Cardiac fibroblast (primary cell): ENCODE results near the gene CEP250.

ENCODE experiments used
- DNase-seq, 2 donors: peaks; one replicate each; pipeline versions ENCODE4 v3.0.0 to v3.0.0-alpha.2; 2010; ENCODE audit warnings: low read depth in 2 of 2
- H3K4me3 ChIP-seq, 2 donors: replicated peaks in 1 of 2; 1 replicate in 1 of 2; 2 replicates in 1 of 2; pipeline ENCODE4 v1.5.1; 2011; ENCODE audit warnings: low read depth in 2 of 2, low read length in 2 of 2, mild to moderate bottlenecking in 2 of 2, moderate library complexity in 1 of 2
- TF ChIP-seq, protein P1 (sequence below): IDR thresholded peaks from one replicate; pipeline ENCODE4 v1.5.1; 2011; ENCODE audit warnings: low read depth, mild to moderate bottlenecking, low read length, inconsistent platforms

Gene CEP250

DNA sequence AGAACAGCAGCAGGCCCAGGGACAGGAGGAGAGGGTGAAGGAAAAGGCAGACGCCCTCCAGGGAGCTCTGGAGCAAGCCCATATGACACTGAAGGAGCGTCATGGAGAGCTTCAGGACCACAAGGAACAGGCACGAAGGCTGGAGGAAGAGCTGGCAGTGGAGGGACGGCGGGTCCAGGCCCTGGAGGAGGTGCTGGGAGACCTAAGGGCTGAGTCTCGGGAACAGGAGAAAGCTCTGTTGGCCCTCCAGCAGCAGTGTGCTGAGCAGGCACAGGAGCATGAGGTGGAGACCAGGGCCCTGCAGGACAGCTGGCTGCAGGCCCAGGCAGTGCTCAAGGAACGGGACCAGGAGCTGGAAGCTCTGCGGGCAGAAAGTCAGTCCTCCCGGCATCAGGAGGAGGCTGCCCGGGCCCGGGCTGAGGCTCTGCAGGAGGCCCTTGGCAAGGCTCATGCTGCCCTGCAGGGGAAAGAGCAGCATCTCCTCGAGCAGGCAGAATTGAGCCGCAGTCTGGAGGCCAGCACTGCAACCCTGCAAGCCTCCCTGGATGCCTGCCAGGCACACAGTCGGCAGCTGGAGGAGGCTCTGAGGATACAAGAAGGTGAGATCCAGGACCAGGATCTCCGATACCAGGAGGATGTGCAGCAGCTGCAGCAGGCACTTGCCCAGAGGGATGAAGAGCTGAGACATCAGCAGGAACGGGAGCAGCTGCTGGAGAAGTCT is 48.6 kb downstream of the CEP250 start:
- H3K4me3 ChIP-seq, result no peak overlapping the region
- TF ChIP-seq, protein P1, sequence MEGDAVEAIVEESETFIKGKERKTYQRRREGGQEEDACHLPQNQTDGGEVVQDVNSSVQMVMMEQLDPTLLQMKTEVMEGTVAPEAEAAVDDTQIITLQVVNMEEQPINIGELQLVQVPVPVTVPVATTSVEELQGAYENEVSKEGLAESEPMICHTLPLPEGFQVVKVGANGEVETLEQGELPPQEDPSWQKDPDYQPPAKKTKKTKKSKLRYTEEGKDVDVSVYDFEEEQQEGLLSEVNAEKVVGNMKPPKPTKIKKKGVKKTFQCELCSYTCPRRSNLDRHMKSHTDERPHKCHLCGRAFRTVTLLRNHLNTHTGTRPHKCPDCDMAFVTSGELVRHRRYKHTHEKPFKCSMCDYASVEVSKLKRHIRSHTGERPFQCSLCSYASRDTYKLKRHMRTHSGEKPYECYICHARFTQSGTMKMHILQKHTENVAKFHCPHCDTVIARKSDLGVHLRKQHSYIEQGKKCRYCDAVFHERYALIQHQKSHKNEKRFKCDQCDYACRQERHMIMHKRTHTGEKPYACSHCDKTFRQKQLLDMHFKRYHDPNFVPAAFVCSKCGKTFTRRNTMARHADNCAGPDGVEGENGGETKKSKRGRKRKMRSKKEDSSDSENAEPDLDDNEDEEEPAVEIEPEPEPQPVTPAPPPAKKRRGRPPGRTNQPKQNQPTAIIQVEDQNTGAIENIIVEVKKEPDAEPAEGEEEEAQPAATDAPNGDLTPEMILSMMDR, result no peak
- peak in 1 of 2 donors; percentile 44 for DNase-seq

DNA sequence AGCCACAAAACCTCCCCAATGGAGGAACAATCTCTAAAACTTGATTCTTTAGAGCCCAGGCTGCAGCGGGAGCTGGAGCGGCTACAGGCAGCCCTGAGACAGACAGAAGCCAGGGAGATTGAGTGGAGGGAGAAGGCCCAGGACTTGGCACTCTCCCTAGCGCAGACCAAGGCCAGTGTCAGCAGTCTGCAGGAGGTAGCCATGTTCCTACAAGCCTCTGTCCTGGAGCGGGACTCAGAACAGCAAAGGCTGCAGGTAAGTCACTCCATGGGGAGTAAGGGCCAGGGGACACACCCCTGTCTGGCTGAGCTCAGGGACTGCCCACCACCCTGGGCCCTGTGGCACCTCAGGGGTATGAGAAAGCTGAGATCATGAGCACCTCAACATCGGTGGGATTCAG is 49.4 kb downstream of the CEP250 start:
- TF ChIP-seq, protein P1, result no peak
- H3K4me3 ChIP-seq, result no peak overlapping the region
- no peak for DNase-seq

DNA sequence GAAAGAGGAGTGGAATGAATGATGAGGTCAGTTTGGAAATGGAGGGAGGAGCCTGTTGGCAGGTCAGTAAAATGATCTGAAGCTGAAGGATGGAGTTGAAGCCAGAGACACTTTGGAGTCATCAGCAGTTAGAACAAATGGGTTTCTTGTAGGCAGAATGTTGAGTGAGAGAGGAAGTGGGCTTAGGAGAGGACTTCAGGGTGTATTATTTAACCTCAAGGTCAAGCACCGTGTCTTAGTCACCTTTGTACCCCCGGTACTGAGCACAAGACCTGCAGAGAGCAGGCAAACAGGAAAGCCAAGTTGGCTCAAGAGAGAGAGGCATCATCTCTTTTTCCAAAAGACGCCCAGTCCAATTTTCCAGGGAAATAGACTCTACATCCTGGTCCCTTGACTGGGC is 50.8 kb downstream of the CEP250 start:
- no peak overlapping the region for H3K4me3 ChIP-seq
- DNase-seq, result no peak
- TF ChIP-seq, protein P1, result no peak

DNA sequence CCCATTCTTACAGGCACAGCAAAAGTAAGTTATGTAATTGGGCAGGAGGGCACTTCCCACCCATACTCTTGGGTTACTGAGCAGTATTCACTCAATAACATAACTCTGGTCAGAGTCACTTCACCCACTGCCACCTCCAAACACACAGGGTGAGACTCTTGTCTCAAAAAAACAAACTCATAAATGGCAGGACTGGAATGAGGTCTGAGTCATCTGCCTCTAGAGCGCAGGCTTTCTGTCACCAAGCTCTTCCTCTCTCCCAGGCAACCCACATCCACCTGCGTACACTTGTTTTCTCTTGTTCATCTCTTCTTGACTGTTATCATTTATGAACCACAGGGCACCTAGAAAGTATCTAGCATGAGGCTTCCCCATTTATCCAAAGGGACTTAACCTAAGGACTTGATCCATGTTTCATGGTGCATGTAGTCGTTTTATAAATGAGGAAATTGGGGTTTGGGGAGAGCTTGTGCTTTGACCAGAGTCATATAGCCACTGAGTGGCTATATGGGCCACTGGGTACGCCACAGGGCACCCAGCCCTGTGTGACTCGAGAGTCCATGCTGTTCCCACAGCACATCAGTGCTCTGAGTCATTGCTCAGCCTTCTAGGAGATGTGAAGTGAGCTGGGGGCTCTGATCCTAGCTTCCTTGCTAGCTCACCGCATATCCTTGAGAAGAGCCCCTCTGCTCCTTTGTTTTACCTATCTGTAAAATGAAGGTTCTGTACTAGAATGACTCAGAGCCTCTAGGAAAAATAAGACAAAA is 51.7 kb downstream of the CEP250 start:
- peak in 1 of 2 donors; percentile 39 for DNase-seq
- no peak overlapping the region for H3K4me3 ChIP-seq
- TF ChIP-seq, protein P1, result no peak

DNA sequence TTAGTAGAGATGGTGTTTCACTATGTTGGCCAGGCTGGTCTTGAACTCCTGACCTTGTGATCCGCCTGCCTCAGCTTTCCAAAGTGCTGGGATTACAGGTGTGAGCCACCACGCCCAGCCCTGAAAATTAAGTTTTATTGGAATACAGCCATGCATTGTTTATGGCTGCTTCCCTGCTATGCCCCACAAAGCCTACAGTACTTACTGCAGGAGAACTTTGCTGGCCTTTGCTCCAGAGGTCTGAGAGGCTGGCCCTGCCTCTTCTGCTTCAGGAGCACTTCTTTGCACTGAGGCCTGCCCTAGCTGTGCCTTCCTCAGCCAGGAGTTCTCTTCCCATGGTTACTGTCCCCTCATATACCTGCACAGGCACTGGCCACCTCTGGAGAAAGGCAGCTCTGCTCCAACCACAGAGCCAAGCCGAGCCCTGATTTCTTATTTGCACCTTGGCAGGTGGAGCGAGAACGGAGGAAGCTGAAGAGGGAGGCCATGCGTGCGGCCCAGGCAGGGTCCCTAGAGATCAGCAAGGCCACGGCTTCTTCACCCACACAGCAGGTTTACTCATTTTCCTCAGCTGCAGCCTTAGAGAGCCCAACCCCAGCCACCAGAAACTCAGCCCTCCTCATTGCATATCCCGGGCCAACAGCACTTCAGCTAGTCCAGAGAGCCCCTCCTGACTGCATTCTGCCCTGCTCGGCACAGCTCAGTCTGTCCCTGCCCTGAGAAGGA is 53.3 kb downstream of the CEP250 start:
- DNase-seq, result no peak
- no peak overlapping the region for H3K4me3 ChIP-seq
- TF ChIP-seq, protein P1, result no peak

DNA sequence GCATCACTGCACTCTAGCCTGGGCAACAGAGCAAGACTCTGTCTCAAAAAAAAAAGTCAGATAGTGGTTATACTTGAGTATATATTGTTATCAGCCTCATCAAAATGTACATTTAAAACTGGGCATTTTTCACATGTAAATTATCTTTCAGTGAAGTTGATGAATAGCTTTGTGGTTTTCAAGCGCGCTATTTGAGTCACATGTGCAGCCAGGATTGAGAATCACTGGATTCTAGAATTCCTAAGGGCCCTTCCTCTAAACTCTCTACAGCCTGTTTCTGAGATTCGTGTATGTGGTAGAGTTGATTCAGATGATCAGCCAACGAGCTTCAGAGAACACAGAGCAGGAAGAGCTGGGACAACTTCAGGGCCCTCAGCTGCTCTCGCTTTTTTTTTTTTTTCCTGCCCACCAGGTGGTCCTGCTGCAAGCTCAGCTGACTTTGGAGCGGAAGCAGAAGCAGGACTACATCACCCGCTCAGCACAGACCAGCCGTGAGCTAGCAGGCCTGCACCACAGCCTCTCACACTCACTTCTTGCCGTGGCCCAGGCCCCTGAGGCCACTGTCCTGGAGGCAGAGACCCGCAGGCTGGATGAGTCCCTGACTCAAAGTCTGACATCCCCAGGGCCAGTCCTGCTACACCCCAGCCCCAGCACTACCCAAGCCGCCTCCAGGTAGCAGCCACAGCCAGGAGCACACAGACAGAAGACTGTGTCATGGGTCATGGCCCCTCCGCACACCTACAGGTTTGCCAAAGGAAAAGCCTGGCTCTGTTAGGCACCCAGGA is 55.7 kb downstream of the CEP250 start:
- no peak overlapping the region for H3K4me3 ChIP-seq
- TF ChIP-seq, protein P1, result no peak
- peak in 1 of 2 donors; percentile 29 for DNase-seq
